Hematopoietic multipotent progenitor cell (in vitro differentiated cells): Measurements from ENCODE around the gene MCM9. TPM values are rescaled to one million over a fixed set of nuclear protein-coding genes. Genes with fewer than 3 reads are reported as not detected.

Source experiments
- DNase-seq, 3 donors: peaks; one replicate each; pipeline ENCODE4 v3.0.0-alpha.2; 2011 to 2015; ENCODE audit warnings: low read depth in 2 of 3, low spot score in 2 of 3
- total RNA-seq: library from RNA; depleted of rRNA; stranded (reverse); fragments of >200 nt; gene quantifications from one replicate; pipeline ENCODE4 v1.2.3, GENCODE V29; 2012

The MCM9 gene
- total RNA-seq, 1 donor = 14.5 TPM

DNA sequence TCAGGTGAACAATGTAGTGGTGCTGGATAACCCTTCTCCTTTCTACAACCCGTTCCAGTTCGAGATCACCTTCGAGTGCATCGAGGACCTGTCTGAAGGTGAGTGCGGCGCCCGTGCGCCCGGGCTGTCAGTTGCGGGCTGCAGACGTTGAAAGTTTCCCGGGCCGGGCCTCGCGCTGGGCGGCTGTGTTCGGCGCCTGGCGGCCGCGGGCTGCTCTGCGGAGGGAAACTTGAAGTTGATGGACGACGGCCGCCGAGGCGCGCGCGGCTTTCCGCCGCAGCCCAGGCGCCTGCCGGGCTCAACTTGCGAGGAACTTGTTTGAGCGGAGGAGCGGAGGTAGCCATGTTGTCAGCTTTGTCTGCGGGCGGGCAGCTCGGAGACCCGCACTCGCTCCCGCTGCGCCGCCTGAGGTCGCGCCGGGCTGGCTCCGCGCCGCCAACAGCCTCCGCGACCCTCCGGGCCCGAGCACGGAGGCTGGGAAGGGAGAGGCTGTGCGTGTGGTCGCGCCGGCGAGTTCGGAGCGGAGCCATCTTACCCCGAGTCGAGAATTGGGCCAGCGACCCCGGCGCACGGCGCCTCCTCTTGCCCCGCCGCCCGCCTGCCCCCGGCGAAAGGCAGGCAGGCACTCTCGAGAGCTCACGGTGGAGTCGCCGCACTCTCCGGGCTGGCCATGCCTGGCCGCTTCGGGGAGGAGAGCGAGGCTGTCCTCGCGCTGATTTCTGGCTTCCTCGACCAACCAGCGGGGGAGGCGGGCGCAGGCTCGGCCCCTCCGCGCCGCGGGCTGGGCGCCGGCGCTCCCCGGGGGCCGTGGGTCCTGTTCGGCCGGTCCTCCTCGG lies 40.3 kb downstream of the MCM9 start:
- DNase-seq = peak; percentile 53 to 73 (median 66)

DNA sequence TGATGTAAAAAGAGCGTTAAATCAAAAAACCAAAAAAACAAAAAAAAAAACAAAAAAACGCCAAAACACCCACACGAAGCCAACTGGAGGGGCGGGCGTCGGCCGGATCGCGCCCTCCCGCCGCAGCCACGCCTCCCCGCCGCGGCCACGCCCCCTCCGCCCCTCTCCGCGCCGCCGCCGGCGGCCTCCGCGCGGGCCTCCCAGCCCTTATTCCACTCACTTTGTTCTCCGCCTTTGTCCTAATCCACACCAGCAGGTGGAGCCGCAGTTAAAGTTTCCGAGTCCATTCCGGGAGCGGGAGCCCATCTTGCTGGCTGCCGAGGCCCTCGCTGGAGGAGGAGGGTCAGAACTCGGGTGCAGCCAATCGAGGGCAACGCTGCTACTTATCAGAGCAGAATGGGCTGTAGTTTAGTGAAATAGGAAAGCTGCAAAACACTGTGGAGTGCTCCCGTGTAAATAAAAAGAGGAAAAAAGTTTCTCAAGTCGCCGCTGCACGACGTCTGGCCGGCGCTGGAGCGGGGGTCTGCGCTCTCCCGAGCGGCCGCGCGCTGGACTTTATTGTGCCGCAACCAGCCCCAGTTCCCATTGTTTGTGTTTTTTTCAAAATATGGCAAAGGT lies 41.0 kb downstream of the MCM9 start, which contains the start of gene ASF1A:
Gene ASF1A (plus strand): TSS at position 346 of the 618 bp plus-strand sequence. CDS start 262 bp downstream, at position 608.
- DNase-seq = peak; percentile 92 to 99 (median 98)

DNA sequence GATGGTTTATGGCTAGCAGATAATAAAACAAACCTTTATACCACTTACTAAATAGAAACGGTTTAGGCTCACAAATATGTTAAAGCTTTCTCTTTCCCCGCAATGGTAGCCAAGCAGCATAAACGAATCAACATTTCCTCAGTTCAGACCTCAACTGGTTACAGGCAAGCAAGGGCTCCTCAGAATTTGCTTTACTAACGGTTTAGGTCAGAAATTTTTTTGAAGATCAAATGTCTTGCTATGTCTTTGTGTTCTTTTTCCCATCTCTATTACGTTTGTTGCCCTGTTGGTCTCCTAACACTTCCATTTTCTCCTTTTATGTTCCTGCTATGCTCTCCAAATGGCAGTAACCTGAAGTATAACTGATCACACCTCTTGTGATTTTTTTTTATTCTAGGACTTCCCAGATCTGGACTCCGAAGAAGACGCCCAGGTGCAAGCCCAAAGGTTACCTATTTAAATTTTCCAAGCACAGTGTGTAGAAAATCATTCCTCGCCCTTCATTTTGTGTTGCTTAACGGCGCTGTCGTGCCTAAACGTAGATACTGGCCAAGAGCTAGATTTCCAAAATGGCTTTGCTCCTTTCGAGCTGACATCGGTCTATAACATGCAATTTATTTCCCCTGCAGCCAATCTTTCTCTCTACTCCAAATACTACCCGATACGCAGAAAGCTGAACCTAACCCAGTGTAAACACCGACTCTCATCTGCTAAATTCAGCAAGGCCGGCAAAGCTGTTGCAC lies 41.7 kb downstream of the MCM9 start:
- peak in 2 of 3 donors; percentile 83 to 89 for DNase-seq

DNA sequence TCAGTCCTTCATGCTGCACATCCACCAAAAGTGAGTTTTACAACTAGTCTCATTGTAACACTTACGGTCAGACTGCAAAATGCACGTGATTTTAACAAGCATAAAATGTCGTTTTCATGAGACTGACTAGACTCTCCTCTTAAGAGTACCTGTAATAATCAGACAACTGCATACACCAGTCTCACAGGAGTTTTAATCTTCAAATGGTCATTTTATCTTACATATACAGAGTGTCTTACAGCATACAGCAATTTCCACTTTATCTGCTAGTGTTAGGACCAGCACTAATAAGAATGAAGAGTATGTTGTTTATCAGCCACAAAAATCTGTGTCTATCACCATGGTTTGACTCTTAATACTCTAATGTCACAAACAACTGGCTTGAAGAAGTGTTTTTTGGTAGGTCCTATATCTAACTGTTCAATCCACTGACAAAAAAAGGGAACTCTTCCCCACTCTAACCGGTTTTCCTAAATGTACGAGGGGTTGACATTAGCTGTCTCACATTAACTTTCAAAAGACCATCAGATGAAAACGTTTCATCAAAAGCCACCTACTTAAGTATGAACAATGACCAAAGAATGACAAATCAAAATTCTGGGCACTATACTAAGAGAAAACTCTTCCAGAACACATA lies 42.5 kb downstream of the MCM9 start:
- DNase-seq = peak in 2 of 3 donors; percentile 15 to 41

DNA sequence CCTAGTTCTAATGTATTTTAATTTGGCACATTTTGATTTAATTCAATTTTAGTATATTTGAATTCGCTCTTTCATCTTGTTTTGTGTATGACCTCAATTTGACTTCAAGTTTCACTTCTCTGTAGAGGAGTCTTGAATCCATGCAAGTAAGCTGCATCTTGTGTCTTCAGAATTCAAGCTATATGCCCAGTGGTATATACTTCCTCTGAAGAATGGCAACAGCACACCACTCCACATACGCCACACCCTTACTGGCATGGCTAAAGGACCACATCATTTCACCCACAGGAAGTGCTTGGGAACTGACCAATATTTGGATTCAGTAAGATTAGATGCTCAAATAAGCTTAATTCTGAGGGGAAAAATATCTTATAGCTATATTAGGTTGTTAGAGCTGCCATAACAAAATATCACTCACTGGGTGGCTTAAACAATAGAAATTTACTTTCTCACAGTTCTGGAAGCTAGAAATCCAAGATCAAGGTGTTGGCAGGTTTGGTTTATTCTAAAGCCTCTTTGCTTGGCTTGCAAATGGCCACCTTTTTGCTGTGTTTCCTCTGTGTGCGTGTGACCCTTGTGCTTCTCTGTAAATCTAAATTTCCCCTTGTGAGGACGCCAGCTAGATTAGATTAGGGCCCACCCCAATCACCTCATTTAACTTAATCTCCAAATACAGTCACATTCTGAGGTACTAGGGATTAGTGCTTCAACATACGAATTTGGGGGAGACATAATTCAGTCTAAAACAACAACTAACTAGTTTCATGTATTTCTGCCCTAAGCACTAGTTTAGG lies 43.8 kb downstream of the MCM9 start:
- DNase-seq = no peak

DNA sequence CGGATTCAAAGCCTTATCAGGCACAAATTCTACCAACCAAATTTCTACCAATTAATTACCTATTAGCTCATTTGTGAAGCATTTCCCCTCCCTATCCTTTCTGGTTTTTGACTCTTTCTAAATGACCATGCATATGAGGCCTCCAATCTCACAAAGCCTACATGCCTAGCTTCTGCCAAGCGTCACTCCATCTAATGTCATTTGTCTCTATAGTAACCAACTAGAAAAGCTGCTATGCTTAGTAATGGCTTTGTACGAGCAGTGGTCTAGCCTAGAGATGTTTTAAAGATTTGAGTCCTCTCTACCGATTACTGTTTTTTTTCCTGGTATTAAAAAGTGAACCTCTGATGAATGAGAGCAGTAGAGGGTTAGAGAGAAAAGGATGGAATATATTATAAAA lies 45.8 kb downstream of the MCM9 start:
- no peak for DNase-seq

DNA sequence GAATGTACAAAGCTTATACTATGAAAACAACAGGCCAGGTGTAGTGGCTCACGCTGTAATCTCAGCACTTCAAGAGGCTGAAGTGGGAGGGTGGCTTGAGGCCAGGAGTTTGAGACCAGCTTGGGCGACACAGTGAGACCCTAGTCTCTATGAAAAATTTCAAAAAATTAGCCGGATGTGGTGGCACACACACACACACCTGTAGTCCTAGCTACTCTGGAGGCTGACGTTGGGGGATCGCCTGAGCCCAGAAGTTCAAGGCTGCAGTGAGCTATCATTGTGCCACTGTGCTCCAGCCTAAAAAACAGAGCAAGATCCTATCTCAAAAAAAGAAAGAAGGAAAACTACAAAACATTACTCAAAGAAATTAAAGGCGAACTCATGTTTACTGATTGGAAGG lies 48.3 kb downstream of the MCM9 start:
- no peak for DNase-seq

DNA sequence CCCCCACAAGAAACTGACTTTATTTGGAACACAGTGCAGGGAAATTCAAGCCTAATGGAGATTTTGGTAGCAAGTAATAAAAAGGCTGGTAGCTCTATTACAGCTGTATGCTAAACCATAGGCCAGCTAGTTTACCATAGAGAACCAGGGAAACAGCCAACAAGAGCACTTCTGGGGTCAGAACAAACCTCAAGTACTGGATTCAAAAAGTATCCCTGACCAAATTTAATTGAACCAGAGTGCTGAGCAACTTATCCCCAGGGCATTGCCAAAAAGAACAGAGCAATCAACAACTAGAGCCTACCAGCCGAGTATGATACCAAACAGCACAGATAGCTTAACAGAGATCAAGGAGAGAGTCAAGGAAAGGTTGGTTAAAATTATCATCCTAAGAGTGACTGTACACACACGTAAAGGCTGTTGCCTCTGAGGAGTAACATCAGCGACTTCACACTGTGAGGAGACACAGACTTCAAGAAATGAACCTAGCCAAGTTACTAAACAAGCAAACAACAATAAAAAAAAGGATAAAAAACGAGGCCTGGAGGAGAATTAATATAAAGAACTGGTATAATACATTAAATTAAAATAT lies 52.5 kb downstream of the MCM9 start:
- no peak for DNase-seq

DNA sequence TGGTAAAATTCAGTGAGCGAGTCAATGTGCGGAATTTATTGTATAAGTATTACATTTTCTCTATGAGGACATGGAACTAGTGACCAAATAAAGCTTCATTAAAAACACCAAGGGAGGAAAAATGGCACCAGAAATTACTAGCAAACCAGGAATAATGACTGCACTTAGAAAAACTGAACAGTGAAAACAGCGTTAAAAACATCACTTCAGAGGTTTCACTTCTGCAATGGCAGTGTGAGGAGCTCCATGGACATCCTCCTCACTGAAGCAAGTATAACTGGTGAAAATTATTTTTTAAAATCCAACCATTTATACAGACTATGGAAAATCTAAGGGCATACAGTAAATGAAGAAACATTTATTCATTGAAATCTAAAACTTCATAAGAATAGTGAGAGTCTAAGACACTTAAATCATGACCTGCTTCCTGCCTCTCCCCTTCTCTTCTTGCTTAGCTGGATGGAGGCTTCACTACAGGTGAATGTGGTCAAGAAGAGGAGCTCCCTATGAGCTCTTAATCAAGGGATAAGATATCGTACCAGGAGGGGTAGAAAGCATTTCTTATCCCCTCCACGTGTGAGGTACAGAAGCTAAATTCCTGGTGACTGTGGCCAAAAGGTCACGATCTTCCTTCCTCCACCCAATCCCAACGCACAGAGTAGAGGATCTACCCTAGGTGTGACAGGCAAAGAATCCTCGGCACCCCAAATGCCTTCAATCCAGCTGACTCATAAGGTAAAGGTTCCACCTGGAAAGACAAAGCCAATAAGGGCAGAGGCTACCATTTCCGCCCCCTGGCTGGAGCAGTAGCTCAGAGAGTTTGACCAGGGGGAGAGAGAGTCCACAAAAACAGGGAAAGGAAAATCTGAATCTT lies 53.3 kb downstream of the MCM9 start:
- DNase-seq = no peak

DNA sequence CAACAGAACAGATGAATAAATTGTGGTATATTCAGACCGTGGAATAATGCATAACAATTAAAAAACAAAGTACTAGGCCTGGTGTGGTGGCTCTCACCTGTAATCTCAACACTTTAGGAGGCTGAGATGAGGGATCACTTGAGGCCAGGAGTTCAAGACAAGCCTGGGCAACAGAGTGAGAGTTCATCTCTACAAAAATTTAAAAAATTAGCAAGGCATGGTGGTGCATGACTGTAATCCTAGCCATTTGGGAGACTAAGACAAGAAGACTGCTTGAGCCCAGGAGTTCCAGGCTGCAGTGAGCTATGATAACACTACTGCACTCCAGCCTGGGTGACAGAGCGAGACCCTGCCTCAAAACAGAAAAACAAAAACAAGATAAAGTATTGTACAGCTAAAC lies 57.2 kb downstream of the MCM9 start:
- no peak for DNase-seq

DNA sequence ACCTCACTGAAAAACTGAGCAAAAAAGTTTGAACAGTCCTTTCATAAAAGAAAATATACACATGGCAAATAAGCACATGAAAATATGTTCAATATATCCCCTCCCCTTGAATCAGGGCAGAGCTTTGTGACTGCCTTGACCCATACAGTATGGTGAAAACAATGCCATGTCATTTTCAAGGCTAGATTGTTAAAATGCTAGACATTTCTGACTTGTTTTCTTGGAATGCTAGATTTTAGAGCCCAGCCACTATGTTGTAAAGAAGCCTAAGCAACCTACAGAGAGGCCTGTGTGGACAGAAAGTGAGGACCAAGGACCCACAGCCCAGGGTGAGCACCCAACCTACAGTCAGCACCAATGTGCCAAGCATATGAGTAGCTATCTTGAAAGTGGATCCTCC lies 58.1 kb downstream of the MCM9 start:
- DNase-seq = no peak

DNA sequence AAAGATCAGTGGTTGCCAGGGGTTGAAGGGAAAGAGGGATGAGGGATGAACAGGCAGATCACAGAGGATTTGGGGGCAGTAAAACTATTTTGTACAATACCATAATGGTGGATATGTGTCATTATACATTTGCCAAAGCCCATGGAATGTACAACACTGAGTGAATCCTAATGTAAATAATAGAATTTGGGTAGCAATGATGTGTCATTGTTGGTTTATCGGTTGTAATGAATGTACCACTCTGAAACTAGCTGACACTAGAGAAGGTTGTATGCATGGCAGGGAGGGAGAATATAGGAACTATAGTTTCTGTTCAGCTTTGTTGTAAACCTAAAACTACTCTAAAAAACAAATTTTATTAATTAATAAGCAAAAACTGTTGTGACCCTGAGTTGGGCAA lies 58.8 kb downstream of the MCM9 start:
- DNase-seq = no peak

DNA sequence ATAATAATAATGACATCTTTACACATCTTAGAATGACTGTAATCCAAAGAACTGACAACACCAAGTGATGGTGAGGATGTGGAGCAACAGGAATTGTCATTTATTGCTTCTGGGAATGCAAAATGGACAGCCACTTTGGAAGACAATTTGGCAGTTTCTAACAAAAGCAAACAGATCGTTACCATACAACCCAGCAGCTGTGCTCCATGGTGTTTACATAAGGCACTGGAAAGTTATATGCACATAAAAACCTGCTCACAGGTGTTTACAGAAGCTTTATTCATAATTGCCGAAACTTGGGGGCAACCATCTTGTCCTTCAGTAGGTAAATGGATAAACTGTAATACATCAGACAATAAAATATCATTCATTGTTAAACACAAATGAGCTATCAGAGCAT lies 59.3 kb downstream of the MCM9 start:
- no peak for DNase-seq

DNA sequence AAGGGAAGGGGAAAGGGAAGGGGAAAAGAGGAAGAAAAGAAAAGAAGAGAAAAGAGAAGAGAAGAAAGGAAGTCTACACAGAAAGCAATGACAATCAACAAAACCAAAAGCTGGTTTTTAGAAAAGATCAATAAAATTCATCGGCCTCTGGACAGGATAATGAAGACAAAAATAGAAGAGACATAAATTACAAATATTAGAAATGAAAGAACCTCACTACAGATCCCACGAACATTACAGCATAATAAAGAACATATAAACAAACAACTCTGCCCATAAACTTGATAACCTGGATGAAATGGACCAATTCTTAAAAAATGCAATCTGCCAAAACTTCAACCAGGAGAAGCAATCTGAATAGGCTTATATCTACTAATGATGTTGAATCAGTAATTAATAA lies 61.7 kb downstream of the MCM9 start:
- DNase-seq = no peak

DNA sequence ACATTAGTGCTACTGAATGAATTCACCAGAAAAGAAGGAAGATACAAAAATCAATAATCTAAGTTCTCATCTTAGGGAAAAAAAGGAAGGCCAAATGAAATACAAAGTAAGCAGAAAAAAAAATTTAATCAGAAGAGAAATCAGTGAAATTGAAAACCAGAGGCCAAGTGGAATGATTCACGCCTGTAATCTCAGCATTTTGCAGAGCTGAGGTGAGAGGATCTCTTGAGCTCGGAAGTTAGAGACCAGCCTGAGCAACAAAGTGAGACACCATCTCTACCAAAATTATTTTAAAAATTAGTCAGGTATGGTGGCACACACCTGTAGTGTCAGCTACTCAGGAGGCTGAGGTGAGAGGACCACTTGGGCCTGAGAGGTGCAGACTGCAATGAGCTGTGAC lies 62.2 kb downstream of the MCM9 start:
- DNase-seq = no peak

DNA sequence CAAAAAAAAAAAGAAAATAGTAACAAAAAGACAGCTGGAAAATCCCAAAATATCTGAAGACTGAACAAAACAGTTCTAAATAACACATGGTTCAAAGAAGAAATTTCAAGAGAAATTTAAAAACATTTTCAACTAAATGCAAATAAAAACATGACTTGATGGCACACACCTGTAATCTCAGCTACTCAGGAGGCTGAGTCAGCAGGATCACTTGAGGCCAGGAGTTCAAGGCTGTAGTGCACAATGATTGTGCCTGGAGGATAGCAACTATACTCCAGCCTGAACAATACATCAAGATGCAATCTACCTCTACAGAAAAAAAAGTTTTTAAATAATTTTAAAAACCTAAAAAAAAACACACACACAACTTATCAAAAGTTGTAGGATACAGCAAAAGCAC lies 62.6 kb downstream of the MCM9 start:
- DNase-seq = no peak

DNA sequence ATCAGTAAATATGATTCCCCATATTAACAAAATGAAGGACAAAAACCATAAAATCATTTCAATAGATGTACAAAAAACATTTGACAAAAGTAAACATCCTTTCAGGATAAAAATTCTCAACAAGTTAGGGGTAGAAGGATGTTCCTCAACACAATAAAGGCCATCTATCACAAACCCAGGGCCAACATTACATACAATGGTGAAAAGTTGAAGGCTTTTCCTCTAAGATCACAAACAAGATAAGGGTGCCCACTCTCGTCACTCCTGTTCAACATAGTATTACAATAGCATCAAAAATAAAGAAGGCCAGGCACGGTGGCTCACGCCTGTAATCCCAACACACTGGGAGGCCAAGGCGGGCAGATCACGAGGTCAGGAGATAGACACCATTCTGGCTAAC lies 63.6 kb downstream of the MCM9 start:
- no peak for DNase-seq

DNA sequence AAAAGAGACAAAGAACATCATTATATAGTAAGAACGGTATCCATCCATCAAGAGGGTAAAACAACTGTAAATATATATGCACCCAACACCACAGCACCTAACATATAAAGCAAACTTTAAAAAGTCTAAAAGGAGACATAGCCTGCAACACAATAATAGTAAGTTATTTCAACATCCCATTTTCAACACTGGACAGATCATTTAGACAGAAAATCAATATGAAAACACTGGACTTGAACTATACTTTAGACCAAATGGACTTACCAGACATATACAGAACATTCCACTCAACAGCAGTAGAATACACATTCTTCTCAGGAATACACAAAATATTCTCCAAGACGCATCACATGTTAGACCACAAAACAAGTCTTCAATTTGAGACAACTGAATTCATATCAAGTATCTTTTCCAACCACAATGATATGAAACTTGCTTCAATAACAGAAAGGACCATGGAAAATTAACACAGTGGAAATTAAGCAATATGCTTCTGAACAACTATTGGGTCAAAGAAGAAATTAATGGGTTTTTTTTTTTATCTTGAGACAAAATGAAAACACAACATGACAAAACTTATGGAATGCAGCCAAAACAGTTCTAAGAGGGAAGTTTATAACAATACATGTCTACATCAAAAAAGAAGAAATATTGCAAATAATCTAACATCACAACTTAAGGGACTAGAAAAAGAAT lies 64.9 kb downstream of the MCM9 start:
- no peak for DNase-seq
